Measurements from ENCODE around the gene IFIT3.

IFIT3 gene

DNA sequence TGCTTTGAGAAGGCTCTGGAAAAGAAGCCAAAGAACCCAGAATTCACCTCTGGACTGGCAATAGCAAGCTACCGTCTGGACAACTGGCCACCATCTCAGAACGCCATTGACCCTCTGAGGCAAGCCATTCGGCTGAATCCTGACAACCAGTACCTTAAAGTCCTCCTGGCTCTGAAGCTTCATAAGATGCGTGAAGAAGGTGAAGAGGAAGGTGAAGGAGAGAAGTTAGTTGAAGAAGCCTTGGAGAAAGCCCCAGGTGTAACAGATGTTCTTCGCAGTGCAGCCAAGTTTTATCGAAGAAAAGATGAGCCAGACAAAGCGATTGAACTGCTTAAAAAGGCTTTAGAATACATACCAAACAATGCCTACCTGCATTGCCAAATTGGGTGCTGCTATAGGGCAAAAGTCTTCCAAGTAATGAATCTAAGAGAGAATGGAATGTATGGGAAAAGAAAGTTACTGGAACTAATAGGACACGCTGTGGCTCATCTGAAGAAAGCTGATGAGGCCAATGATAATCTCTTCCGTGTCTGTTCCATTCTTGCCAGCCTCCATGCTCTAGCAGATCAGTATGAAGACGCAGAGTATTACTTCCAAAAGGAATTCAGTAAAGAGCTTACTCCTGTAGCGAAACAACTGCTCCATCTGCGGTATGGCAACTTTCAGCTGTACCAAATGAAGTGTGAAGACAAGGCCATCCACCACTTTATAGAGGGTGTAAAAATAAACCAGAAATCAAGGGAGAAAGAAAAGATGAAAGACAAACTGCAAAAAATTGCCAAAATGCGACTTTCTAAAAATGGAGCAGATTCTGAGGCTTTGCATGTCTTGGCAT, 21.1 kb upstream of the IFIT3 start:
- DNase-seq (ENCODE audit: low spot score) = no peak
- TF ChIP-seq CTCF (IDR thresholded peaks at IDR 0.05; ENCODE audit: extremely low read depth, insufficient read depth, missing control alignments) = no peak
- in situ Hi-C loops (cut with MboI; ENCODE audit: low pct_unique_long_range_greater_than_20kb, low sequenced_read_pairs, unreplicated experiment) = no loop called here

- in situ Hi-C loops (cut with MboI; ENCODE audit: low pct_unique_long_range_greater_than_20kb, low sequenced_read_pairs, unreplicated experiment) = no loop called here
- DNase-seq (ENCODE audit: low spot score) = no peak
Measured at GRCh38 chr10:89307269-89307577, 20.6 kb upstream of the IFIT3 start.

GRCh38 chr10:89308266-89308665, 19.5 kb upstream of the IFIT3 start:
- no peak for TF ChIP-seq CTCF (IDR thresholded peaks at IDR 0.05; ENCODE audit: extremely low read depth, insufficient read depth, missing control alignments)
- DNase-seq (ENCODE audit: low spot score) = no peak
- in situ Hi-C loops (cut with MboI; ENCODE audit: low pct_unique_long_range_greater_than_20kb, low sequenced_read_pairs, unreplicated experiment) = no loop called here

More at GRCh38 chr10:89307269-89307577, 20.6 kb upstream of the IFIT3 start:
- TF ChIP-seq CTCF (IDR thresholded peaks at IDR 0.05; ENCODE audit: extremely low read depth, insufficient read depth, missing control alignments) = no peak

GRCh38 chr10:89308736-89309135, 19.1 kb upstream of the IFIT3 start:
- DNase-seq (ENCODE audit: low spot score) = no peak
- TF ChIP-seq CTCF (IDR thresholded peaks at IDR 0.05; ENCODE audit: extremely low read depth, insufficient read depth, missing control alignments) = no peak
- in situ Hi-C loops (cut with MboI; ENCODE audit: low pct_unique_long_range_greater_than_20kb, low sequenced_read_pairs, unreplicated experiment) = no loop called here

DNA sequence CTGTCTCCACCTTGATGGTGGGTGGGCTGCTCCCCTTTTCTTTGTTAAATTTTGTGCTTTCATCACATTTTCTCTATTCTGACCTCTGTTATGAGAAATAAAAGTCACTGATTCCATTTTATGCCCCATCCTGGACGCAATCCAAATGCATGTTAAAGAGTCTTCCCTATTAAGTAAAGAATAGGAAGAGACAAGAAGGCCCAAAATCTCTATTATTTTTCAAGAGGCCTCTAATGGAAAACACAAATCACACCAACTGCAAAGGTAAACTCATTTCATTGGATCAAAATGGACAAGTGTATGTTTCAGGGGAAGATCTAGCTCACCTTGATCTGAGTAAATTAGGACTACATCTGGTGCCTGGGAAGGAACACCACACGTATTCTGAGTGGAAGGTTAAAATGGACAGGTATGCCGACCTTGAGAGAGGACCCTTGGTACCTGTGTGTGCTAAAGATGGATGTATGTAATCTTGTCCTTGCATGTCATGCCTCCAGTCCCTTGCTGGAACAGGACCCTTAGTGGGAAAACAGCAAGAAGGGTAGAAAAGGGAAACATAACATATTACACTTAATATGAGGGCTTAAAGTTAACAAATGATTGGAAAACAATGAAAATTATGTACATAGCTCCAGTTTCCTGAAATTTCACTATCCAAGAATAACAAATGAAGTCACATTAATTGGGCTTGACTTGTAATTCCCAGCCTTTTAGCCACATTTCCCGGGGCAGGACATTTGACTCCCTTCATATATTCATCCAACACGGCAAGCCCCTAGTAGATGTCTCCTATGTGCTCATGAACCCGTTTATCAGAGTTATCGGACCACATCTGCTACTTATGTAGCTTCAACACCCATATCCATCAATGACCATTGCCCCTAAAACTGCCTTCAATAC, 18.4 kb upstream of the IFIT3 start:
- DNase-seq (ENCODE audit: low spot score) = no peak
- in situ Hi-C loops (cut with MboI; ENCODE audit: low pct_unique_long_range_greater_than_20kb, low sequenced_read_pairs, unreplicated experiment) = no loop called here
- no peak for TF ChIP-seq CTCF (IDR thresholded peaks at IDR 0.05; ENCODE audit: extremely low read depth, insufficient read depth, missing control alignments)

DNA sequence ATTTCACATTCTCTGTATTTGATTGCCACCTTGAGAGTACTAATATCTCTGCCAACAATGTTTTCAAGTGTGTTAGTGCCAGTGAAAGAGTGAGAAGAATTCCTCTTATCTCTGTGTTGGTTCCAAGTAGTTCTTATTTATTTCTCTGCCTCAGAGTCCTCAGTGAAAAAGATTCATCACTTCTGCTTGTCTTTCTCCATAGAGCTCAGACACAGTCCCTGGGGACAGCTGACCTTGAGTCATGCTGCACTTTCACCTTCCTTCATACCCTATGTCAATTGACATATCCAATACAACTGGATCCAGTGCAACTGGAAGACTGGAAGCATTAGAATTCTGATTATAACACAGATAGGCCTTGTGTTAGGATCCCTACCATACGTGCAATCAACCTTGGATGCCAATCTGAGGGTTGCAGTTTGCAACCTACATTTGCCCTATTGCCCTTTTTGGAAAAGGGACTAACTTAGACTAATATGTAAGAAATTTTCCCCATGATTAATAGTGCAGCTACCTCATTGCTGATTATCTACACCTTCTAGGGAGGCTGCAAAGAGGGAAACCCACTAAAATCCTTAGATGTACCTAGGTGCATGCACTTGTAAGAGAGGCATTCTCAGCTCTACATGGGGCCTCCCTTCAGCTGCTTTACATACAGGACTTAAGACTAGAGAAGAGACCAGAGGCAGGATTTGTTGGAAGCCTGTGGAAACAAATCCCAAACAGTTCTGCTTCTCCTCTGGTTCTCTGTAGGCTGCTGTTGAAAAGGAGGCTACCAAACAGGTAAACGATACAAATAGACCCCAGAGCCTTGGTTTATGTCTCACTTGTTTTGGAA, 17.5 kb upstream of the IFIT3 start:
- no peak for TF ChIP-seq CTCF (IDR thresholded peaks at IDR 0.05; ENCODE audit: extremely low read depth, insufficient read depth, missing control alignments)

More for the DNA sequence above, 17.5 kb upstream of the IFIT3 start:
- in situ Hi-C loops (cut with MboI; ENCODE audit: low pct_unique_long_range_greater_than_20kb, low sequenced_read_pairs, unreplicated experiment) = no loop called here
- no peak for DNase-seq (ENCODE audit: low spot score)
